ENCODE results near the gene MYH1.

DNA sequence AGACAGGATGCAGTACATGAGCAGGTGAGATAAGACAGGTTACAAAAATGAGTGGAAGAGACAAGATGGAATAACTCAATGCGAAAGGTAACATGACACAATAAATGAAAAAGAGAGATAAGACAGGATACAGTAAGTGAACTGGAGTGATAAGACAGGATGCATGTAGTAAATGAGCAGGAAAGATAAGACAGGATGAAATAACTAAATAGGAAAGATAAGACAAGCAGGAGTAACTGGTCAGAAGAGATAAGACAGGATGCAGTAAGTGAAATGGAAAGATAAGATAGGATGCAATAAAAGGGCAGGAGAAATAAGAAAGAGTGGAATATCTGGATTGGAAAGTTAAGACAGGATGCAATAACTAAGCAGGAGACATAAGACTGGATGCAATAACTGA, 40.6 kb downstream of the MYH1 start:
- TF ChIP-seq, protein P1, sequence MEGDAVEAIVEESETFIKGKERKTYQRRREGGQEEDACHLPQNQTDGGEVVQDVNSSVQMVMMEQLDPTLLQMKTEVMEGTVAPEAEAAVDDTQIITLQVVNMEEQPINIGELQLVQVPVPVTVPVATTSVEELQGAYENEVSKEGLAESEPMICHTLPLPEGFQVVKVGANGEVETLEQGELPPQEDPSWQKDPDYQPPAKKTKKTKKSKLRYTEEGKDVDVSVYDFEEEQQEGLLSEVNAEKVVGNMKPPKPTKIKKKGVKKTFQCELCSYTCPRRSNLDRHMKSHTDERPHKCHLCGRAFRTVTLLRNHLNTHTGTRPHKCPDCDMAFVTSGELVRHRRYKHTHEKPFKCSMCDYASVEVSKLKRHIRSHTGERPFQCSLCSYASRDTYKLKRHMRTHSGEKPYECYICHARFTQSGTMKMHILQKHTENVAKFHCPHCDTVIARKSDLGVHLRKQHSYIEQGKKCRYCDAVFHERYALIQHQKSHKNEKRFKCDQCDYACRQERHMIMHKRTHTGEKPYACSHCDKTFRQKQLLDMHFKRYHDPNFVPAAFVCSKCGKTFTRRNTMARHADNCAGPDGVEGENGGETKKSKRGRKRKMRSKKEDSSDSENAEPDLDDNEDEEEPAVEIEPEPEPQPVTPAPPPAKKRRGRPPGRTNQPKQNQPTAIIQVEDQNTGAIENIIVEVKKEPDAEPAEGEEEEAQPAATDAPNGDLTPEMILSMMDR (IDR thresholded peaks at IDR 0.05; ENCODE audit: low read depth, low read length) = no peak
- TF ChIP-seq EZH2phosphoT487 (IDR thresholded peaks at IDR 0.05; ENCODE audit: low read depth) = no peak
